Keratinocyte (primary cell): ENCODE measurements around the gene TCHP.

ENCODE experiments used
- EZH2 ChIP-seq: IDR thresholded peaks from one replicate; pipeline ENCODE4 v1.6.1; 2012; ENCODE audit warnings: inconsistent platforms, mild to moderate bottlenecking, low read length, moderate library complexity
- TF ChIP-seq, protein P1 (sequence below), 3 experiments: IDR thresholded peaks in 1 of 3; conservative IDR thresholded peaks in 1 of 3; optimal IDR thresholded peaks in 1 of 3; 2 replicates in 2 of 3; 3 replicates in 1 of 3; pipeline versions ENCODE3 to v1.5.1; 2011; ENCODE audit warnings: low read length in 3 of 3, mild to moderate bottlenecking in 3 of 3, moderate library complexity in 2 of 3, control low read depth in 1 of 3, inconsistent platforms in 1 of 3; ENCODE audit not compliant: insufficient read depth in 2 of 3; ENCODE audit errors: extremely low read depth in 1 of 3

GRCh38 chr12:109876406-109876805 lies 23.7 kb upstream of the TCHP start:
- no peak for TF ChIP-seq EZH2
- TF ChIP-seq, protein P1, sequence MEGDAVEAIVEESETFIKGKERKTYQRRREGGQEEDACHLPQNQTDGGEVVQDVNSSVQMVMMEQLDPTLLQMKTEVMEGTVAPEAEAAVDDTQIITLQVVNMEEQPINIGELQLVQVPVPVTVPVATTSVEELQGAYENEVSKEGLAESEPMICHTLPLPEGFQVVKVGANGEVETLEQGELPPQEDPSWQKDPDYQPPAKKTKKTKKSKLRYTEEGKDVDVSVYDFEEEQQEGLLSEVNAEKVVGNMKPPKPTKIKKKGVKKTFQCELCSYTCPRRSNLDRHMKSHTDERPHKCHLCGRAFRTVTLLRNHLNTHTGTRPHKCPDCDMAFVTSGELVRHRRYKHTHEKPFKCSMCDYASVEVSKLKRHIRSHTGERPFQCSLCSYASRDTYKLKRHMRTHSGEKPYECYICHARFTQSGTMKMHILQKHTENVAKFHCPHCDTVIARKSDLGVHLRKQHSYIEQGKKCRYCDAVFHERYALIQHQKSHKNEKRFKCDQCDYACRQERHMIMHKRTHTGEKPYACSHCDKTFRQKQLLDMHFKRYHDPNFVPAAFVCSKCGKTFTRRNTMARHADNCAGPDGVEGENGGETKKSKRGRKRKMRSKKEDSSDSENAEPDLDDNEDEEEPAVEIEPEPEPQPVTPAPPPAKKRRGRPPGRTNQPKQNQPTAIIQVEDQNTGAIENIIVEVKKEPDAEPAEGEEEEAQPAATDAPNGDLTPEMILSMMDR (optimal IDR thresholded peaks at IDR 0.05 in 1 of 3, IDR thresholded peaks at IDR 0.05 in 1 of 3, conservative IDR thresholded peaks at IDR 0.05 in 1 of 3; ENCODE audit: extremely low read depth in 1 of 3, insufficient read depth in 2 of 3, low read length in 3 of 3), result no peak
